Fibroblast of gingiva (primary cell): ENCODE measurements around the gene GEMIN5.

Experiments used
- DNase-seq: peaks from one replicate; pipeline ENCODE4 v3.0.0-alpha.2; 2011; ENCODE audit warnings: low read depth

GEMIN5 gene

GRCh38 chr5:154849264-154849785 is 88.7 kb downstream of the GEMIN5 start:
- DNase-seq: no peak

DNA sequence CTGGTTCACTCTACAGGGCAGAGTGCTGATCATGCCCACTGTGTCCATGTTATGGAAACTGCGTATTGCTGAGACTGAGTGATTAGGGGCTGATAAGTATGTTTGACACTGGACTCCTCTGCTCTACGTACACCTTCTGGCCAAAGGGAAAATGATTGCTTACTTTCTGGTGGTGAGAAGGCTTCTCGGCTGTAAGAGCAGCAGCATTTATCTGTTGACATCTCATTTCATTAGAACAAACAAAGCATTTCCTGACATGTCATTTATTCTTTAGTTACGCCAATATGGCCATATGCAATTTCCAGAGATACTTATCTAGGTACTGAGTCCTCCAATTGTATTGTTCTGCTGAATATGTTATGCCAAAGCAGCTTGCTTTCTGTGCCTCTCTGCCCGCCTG is 93.2 kb downstream of the GEMIN5 start:
- no peak for DNase-seq

- no peak for DNase-seq
These were observed 95.1 kb downstream of the GEMIN5 start for GRCh38 chr5:154842689-154843530.

DNA sequence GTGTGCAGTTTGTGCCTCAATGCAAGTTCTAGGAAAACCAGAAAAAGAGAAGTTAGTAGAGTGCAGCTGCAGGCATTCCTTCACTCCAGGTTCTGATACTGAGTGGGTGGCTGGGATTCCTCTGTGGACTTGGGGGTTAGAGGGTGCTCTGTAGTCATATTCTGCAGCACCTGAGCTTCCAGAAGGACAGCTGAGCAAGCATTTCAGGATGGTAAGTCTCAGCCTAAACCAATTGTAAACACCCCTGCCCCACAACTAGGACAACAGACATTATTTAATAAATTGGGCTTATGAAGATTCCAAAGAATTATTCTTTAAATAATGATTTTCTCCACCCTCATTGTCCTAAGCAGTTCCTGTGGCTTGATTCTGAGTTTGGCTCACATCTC is 96.7 kb downstream of the GEMIN5 start:
- no peak for DNase-seq

DNA sequence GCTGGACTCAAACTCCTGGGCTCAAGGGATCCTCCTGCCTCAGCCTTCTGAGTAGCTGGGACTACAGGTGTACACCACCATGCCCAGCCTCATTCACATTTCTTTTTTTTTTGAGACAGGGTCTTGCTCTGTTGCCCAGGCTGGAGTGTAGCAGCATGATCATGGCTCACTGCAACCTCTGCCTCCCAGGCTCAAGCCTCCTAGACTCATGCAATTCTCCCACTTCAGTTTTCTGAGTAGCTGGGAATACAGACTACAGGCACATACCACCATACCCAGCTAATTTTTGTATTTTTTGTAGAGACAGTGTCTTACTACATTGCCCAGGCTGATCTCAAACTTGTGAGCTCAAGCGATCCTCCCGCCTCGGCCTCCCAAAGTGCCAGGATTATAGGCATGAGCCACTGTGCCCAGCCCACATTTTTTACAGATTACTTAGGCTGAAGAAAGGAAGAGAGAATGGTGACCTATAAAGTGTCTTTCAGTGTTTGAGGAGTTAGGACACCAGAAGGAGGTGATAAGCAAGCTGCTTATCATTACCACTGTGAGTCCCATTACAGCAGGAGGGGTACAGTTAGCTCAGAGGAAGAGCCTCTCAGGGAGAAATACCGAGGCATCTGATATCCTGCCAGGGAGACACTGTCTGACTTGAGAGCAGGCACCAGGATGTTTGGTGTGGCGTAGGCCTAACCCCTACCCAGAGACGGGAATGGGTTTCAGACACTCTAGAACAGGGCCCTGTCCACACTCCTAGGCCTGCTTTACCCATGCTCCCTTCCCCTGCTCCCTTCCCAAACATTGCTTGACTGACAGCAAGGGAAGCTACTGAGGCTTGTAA is 97.4 kb downstream of the GEMIN5 start:
- no peak for DNase-seq
